Keratinocyte (primary cell): Measurements from ENCODE around the gene HDAC5.

Experiments
- CTCF ChIP-seq, 3 experiments: IDR thresholded peaks in 1 of 3; conservative IDR thresholded peaks in 1 of 3; optimal IDR thresholded peaks in 1 of 3; 2 replicates in 2 of 3; 3 replicates in 1 of 3; pipeline versions ENCODE3 to v1.5.1; 2011; ENCODE audit warnings: low read length in 3 of 3, mild to moderate bottlenecking in 3 of 3, moderate library complexity in 2 of 3, control low read depth in 1 of 3, inconsistent platforms in 1 of 3; ENCODE audit not compliant: insufficient read depth in 2 of 3; ENCODE audit errors: extremely low read depth in 1 of 3
- EZH2 ChIP-seq: IDR thresholded peaks from one replicate; pipeline ENCODE4 v1.6.1; 2012; ENCODE audit warnings: inconsistent platforms, mild to moderate bottlenecking, low read length, moderate library complexity

- TF ChIP-seq CTCF (optimal IDR thresholded peaks at IDR 0.05 in 1 of 3, IDR thresholded peaks at IDR 0.05 in 1 of 3, conservative IDR thresholded peaks at IDR 0.05 in 1 of 3; ENCODE audit: extremely low read depth in 1 of 3, insufficient read depth in 2 of 3, low read length in 3 of 3) (no peak), EZH2 (no peak)
Observed at GRCh38 chr17:44076716-44077594, 46.5 kb downstream of the HDAC5 start.
